ENCODE results near the gene RELT.

The RELT gene

DNA sequence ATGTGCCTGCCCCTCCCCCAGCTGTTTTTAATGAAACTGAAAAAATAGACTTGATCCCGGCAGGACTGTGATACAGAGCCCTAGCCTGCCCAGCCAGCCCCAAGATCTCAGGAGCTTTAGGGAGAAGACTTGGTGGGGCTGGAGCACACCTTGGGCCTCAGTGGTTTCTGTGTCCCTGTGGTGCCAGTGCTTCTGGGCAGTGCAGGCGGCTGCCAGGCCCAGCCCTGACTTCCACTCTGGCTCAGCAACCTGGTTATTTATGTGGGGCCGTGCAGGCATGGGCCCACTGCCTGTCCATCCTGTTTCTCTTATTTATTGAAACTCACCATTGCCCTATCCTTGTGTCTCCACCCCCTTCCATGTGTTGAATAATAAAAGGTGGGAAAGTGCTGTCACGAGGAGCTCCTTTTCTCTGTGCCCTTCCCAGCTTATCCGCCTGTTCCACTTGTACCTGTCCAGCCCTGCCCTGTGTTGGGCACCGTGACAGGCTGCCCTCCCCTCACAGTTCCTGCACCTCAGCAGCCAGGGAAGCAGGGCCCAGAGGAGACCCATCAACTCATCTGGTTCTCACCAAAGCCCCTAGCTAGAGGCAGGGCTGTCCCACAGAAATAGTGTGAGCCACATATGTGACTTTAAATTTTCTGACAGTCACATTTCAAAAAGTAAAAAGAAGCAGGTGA, 20.2 kb downstream of the RELT start:
- Histone ChIP-seq H3K36me3 (ENCODE audit: insufficient read depth, low read depth, low read length) (no peaks in the 10 kb centered on the region), H3K9me3 (ENCODE audit: insufficient read depth, low read depth, low read length) (no peaks in the 10 kb centered on the region), H3K4me1 (ENCODE audit: insufficient read depth, low read length) (no peaks in the 10 kb centered on the region), H3K9ac (ENCODE audit: low read depth, low read length) (no peak overlapping the region), H3K27me3 (ENCODE audit: insufficient read depth, low read length) (no peaks in the 10 kb centered on the region), H3K4me3 (ENCODE audit: low read length) (no peak overlapping the region), H3K27ac (ENCODE audit: low read length) (no peak overlapping the region)

- no peak overlapping the region for H3K4me3 ChIP-seq (ENCODE audit: low read length)
- H3K4me1 ChIP-seq (ENCODE audit: insufficient read depth, low read length), result no peaks in the 10 kb centered on the region; the same call in 1 of the 2 replicates
- H3K36me3 ChIP-seq (ENCODE audit: insufficient read depth, low read depth, low read length), result no peaks in the 10 kb centered on the region
- no peaks in the 10 kb centered on the region for H3K27me3 ChIP-seq (ENCODE audit: insufficient read depth, low read length)
- no peak overlapping the region for H3K9ac ChIP-seq (ENCODE audit: low read depth, low read length)
- no peaks in the 10 kb centered on the region for H3K9me3 ChIP-seq (ENCODE audit: insufficient read depth, low read depth, low read length)
- H3K27ac ChIP-seq (ENCODE audit: low read length), result no peak overlapping the region
These were observed 20.8 kb downstream of the RELT start for GRCh38 chr11:73396985-73397384.

DNA sequence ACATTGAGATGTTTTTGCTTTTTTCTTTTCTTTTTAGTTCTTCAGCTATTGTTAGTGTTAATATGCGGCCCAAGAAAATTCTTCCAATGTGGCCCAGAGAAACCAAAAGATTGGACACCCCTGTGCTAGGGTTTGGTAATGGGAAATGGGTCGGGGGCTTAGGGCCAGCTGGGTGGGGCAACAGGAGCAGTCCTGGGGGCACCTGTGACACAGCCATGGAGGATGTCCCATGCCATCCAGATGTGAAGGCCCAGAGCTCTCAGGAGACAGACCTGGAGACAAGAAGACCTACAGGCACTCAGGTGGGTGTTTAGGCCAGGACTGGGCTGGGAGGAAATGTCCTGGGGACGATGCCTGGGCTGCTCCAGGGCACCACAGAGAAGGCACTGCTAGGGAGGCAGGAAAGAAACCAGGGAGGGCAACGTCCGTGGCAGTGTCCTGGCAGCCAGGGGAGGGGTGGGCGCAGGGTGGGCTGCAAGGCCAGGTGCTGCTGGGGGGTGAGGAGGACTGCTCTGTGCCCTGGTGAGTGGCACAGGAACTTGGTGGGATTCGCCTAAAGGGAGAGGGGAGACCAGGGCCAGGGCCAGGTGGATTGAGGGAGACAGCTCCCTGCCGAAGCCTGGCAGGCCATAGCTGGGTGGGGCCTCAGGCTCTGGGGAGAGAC, 21.4 kb downstream of the RELT start:
- Histone ChIP-seq H3K36me3 (ENCODE audit: insufficient read depth, low read depth, low read length) (no peaks in the 10 kb centered on the region), H3K9ac (ENCODE audit: low read depth, low read length) (no peak overlapping the region), H3K4me3 (ENCODE audit: low read length) (no peak overlapping the region), H3K4me1 (ENCODE audit: insufficient read depth, low read length) (peaks cover 2% of the 10 kb centered on the region; the same call in 1 of the 2 replicates), H3K9me3 (ENCODE audit: insufficient read depth, low read depth, low read length) (no peaks in the 10 kb centered on the region), H3K27ac (ENCODE audit: low read length) (no peak overlapping the region), H3K27me3 (ENCODE audit: insufficient read depth, low read length) (no peaks in the 10 kb centered on the region)

- Histone ChIP-seq H3K4me1 (ENCODE audit: insufficient read depth, low read length) (peaks cover 7% of the 10 kb centered on the region; the same call in 1 of the 2 replicates), H3K9me3 (ENCODE audit: insufficient read depth, low read depth, low read length) (no peaks in the 10 kb centered on the region), H3K4me3 (ENCODE audit: low read length) (no peak overlapping the region), H3K27ac (ENCODE audit: low read length) (no peak overlapping the region), H3K9ac (ENCODE audit: low read depth, low read length) (no peak overlapping the region), H3K36me3 (ENCODE audit: insufficient read depth, low read depth, low read length) (no peaks in the 10 kb centered on the region), H3K27me3 (ENCODE audit: insufficient read depth, low read length) (no peaks in the 10 kb centered on the region)
These were observed 21.9 kb downstream of the RELT start for GRCh38 chr11:73398132-73398526.

- Histone ChIP-seq H3K4me1 (ENCODE audit: insufficient read depth, low read length) (peaks cover 7% of the 10 kb centered on the region; the same call in 1 of the 2 replicates), H3K9me3 (ENCODE audit: insufficient read depth, low read depth, low read length) (no peaks in the 10 kb centered on the region), H3K36me3 (ENCODE audit: insufficient read depth, low read depth, low read length) (no peaks in the 10 kb centered on the region), H3K9ac (ENCODE audit: low read depth, low read length) (no peak overlapping the region), H3K4me3 (ENCODE audit: low read length) (no peak overlapping the region), H3K27me3 (ENCODE audit: insufficient read depth, low read length) (no peaks in the 10 kb centered on the region), H3K27ac (ENCODE audit: low read length) (no peak overlapping the region)
These were observed 22.5 kb downstream of the RELT start for GRCh38 chr11:73398721-73399120.

- Histone ChIP-seq H3K27ac (ENCODE audit: low read length) (no peak overlapping the region), H3K4me3 (ENCODE audit: low read length) (no peak overlapping the region), H3K9ac (ENCODE audit: low read depth, low read length) (no peak overlapping the region), H3K36me3 (ENCODE audit: insufficient read depth, low read depth, low read length) (no peaks in the 10 kb centered on the region), H3K4me1 (ENCODE audit: insufficient read depth, low read length) (peaks cover 7% of the 10 kb centered on the region; the same call in 1 of the 2 replicates), H3K9me3 (ENCODE audit: insufficient read depth, low read depth, low read length) (no peaks in the 10 kb centered on the region), H3K27me3 (ENCODE audit: insufficient read depth, low read length) (no peaks in the 10 kb centered on the region)
These were observed 23.0 kb downstream of the RELT start for GRCh38 chr11:73399159-73399590.

- H3K9ac ChIP-seq (ENCODE audit: low read depth, low read length), result no peak overlapping the region
- no peak overlapping the region for H3K4me3 ChIP-seq (ENCODE audit: low read length)
- no peak overlapping the region for H3K27ac ChIP-seq (ENCODE audit: low read length)
- H3K4me1 ChIP-seq (ENCODE audit: insufficient read depth, low read length), result peaks cover 7% of the 10 kb centered on the region; the same call in 1 of the 2 replicates
- H3K9me3 ChIP-seq (ENCODE audit: insufficient read depth, low read depth, low read length), result no peaks in the 10 kb centered on the region
- no peaks in the 10 kb centered on the region for H3K27me3 ChIP-seq (ENCODE audit: insufficient read depth, low read length)
- H3K36me3 ChIP-seq (ENCODE audit: insufficient read depth, low read depth, low read length), result no peaks in the 10 kb centered on the region
These were observed 23.4 kb downstream of the RELT start for GRCh38 chr11:73399636-73400035.

GRCh38 chr11:73400293-73400692, 24.1 kb downstream of the RELT start:
- Histone ChIP-seq H3K9me3 (ENCODE audit: insufficient read depth, low read depth, low read length) (no peaks in the 10 kb centered on the region), H3K9ac (ENCODE audit: low read depth, low read length) (no peak overlapping the region), H3K4me3 (ENCODE audit: low read length) (no peak overlapping the region), H3K4me1 (ENCODE audit: insufficient read depth, low read length) (peaks cover 7% of the 10 kb centered on the region; the same call in 1 of the 2 replicates), H3K36me3 (ENCODE audit: insufficient read depth, low read depth, low read length) (peaks cover 1% of the 10 kb centered on the region; the same call in 1 of the 2 replicates), H3K27ac (ENCODE audit: low read length) (no peak overlapping the region), H3K27me3 (ENCODE audit: insufficient read depth, low read length) (no peaks in the 10 kb centered on the region)

DNA sequence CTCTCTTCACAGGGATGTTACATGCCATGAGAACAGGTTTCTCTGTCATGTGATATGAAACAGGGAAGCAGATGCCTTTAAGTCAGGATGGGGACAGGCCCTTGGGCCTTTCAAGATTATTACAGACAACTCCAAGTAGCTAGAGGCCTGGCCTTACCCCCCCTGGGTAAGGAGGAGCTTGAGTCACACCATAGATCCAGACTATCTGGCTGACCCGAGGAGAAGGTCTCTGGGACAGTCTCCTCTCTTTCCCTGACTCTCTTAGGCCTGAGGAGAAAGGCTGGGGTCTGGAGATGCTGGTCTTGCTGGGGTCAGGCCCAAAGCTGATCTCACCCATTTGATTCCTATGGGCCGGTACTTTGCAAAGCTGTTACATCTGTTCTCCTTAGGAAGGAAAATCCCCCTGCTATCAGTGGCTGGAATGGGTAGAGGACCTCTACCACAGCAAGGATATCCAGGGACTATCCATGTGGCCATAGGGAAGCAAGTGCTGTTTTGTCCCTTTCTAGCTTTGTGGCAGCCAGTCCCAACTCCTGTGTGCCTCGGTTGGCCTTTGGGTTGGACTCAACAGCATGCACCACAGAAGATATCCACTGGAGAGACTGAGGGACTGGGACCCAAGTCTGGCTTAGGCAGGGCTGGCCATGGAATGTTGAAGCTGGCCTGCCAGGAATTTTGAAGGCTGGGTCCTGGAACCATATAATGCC, 25.2 kb downstream of the RELT start:
- Histone ChIP-seq H3K4me1 (ENCODE audit: insufficient read depth, low read length) (peaks cover 7% of the 10 kb centered on the region; the same call in 1 of the 2 replicates), H3K4me3 (ENCODE audit: low read length) (no peak overlapping the region), H3K9ac (ENCODE audit: low read depth, low read length) (no peak overlapping the region), H3K27ac (ENCODE audit: low read length) (no peak overlapping the region), H3K27me3 (ENCODE audit: insufficient read depth, low read length) (no peaks in the 10 kb centered on the region), H3K9me3 (ENCODE audit: insufficient read depth, low read depth, low read length) (no peaks in the 10 kb centered on the region), H3K36me3 (ENCODE audit: insufficient read depth, low read depth, low read length) (peaks cover 9% of the 10 kb centered on the region)

- no peaks in the 10 kb centered on the region for H3K9me3 ChIP-seq (ENCODE audit: insufficient read depth, low read depth, low read length)
- peaks cover 7% of the 10 kb centered on the region; the same call in 1 of the 2 replicates for H3K4me1 ChIP-seq (ENCODE audit: insufficient read depth, low read length)
- no peak overlapping the region for H3K4me3 ChIP-seq (ENCODE audit: low read length)
- no peaks in the 10 kb centered on the region for H3K27me3 ChIP-seq (ENCODE audit: insufficient read depth, low read length)
- H3K36me3 ChIP-seq (ENCODE audit: insufficient read depth, low read depth, low read length), result peaks cover 12% of the 10 kb centered on the region
- no peak overlapping the region for H3K9ac ChIP-seq (ENCODE audit: low read depth, low read length)
- H3K27ac ChIP-seq (ENCODE audit: low read length), result no peak overlapping the region
These were observed 26.0 kb downstream of the RELT start for GRCh38 chr11:73401924-73402833.

GRCh38 chr11:73402834-73403185, 26.6 kb downstream of the RELT start:
- Histone ChIP-seq H3K27me3 (ENCODE audit: insufficient read depth, low read length) (no peaks in the 10 kb centered on the region), H3K9me3 (ENCODE audit: insufficient read depth, low read depth, low read length) (no peaks in the 10 kb centered on the region), H3K9ac (ENCODE audit: low read depth, low read length) (no peak overlapping the region), H3K4me3 (ENCODE audit: low read length) (no peak overlapping the region), H3K4me1 (ENCODE audit: insufficient read depth, low read length) (peaks cover 7% of the 10 kb centered on the region; the same call in 1 of the 2 replicates), H3K36me3 (ENCODE audit: insufficient read depth, low read depth, low read length) (peaks cover 12% of the 10 kb centered on the region), H3K27ac (ENCODE audit: low read length) (no peak overlapping the region)
